Endodermal cell (in vitro differentiated cells): Measurements from ENCODE around the gene PKD2L1. TPM values are rescaled to one million over a fixed set of nuclear protein-coding genes. Genes with fewer than 3 reads are reported as not detected.

Experiments
- DNase-seq: peaks from one replicate; pipeline ENCODE4 v3.0.0-alpha.2; 2017
- H3K27ac ChIP-seq: 2 replicates; pipeline ENCODE4 v1.5.1; 2013; ENCODE audit warnings: mild to moderate bottlenecking, low read depth, low read length, moderate library complexity
- H3K27me3 ChIP-seq: 2 replicates; pipeline ENCODE4 v1.6.1; 2013; ENCODE audit warnings: mild to moderate bottlenecking, low read length, moderate library complexity; ENCODE audit not compliant: insufficient read depth, control insufficient read depth, poor library complexity, severe bottlenecking
- H3K36me3 ChIP-seq: 2 replicates; pipeline ENCODE4 v1.7.0; 2013; ENCODE audit warnings: mild to moderate bottlenecking, low read length, moderate library complexity; ENCODE audit not compliant: control insufficient read depth, insufficient read depth
- H3K4me1 ChIP-seq: one replicate; pipeline ENCODE4 v1.7.0; 2013; ENCODE audit warnings: low read length; ENCODE audit not compliant: control insufficient read depth, insufficient read depth
- H3K4me3 ChIP-seq: 2 replicates; pipeline ENCODE4 v1.5.1; 2013; ENCODE audit warnings: mild to moderate bottlenecking, low read length, moderate library complexity
- H3K9ac ChIP-seq: 2 replicates; pipeline ENCODE4 v1.6.1; 2013; ENCODE audit warnings: mild to moderate bottlenecking, low read length, moderate library complexity; ENCODE audit not compliant: poor library complexity, severe bottlenecking; ENCODE audit errors: extremely low read depth
- H3K9me3 ChIP-seq: 2 replicates; pipeline ENCODE4 v1.6.1; 2013; ENCODE audit warnings: mild to moderate bottlenecking, low read length, moderate library complexity; ENCODE audit not compliant: control insufficient read depth
- H3K27ac Mint-ChIP-seq: 2 replicates; pipeline ENCODE4 v1.8.0; 2020; ENCODE audit warnings: mixed read lengths
- H3K27me3 Mint-ChIP-seq: 2 replicates; pipeline ENCODE4 v1.8.0; 2021; ENCODE audit warnings: mild to moderate bottlenecking, mixed read lengths; ENCODE audit not compliant: insufficient read depth
- H3K36me3 Mint-ChIP-seq: 2 replicates; pipeline ENCODE4 v1.8.0; 2020; ENCODE audit warnings: low read depth, mixed read lengths
- H3K4me1 Mint-ChIP-seq: 2 replicates; pipeline ENCODE4 v1.8.0; 2020; ENCODE audit warnings: mixed read lengths
- H3K4me3 Mint-ChIP-seq: 2 replicates; pipeline ENCODE4 v1.8.0; 2020; ENCODE audit warnings: mild to moderate bottlenecking, moderate library complexity, mixed read lengths
- H3K9me3 Mint-ChIP-seq: 2 replicates; pipeline ENCODE4 v1.8.0; 2020; ENCODE audit warnings: mild to moderate bottlenecking, mixed read lengths
- CTCF ChIP-seq: fragments of 200-600 bp; sonication (generic); conservative IDR thresholded peaks from 2 replicates; pipeline ENCODE4 v1.5.0; 2021; ENCODE audit warnings: antibody characterized with exemption, mild to moderate bottlenecking
- WGBS, 2 experiments: methylation state at CpG; one replicate each; pipeline versions ENCODE4 v1.1.5 to v1.1.7; 2013; ENCODE audit warnings: missing lambda C conversion rate in 2 of 2, mixed read lengths in 1 of 2; ENCODE audit not compliant: insufficient coverage in 1 of 2, insufficient read length in 1 of 2; 5-methylcytosine and 5-hydroxymethylcytosine counted together
- total RNA-seq, 2 donors: library from RNA; stranded (reverse); fragmentation: NEBNext Ultra II Directional in 1 of 2; extraction: Animal tissue kit (Norgen Biotek cat#: 25700) in 1 of 2; gene quantifications; 2 replicates in 1 of 2; 3 replicates in 1 of 2; pipeline ENCODE4 v1.2.1, GENCODE V29; 2021

PKD2L1 gene
- total RNA-seq, 2 donors from 2014 or later = not detected

GRCh38 chr10:100334762-100335161 is 4.7 kb upstream of the PKD2L1 start:
- no peak overlapping the region for H3K9ac ChIP-seq
- no peak overlapping the region for H3K27ac ChIP-seq
- peaks cover 40% of the 10 kb centered on the region for H3K27me3 ChIP-seq
- no peak for TF ChIP-seq CTCF
- H3K4me3 ChIP-seq = no peak overlapping the region
- H3K9me3 Mint-ChIP-seq = no peaks in the 10 kb centered on the region
- DNase-seq = no peak
- no peaks in the 10 kb centered on the region for H3K9me3 ChIP-seq
- no peaks in the 10 kb centered on the region for H3K4me1 ChIP-seq
- peaks cover 31% of the 10 kb centered on the region for H3K27me3 Mint-ChIP-seq
- no peaks in the 10 kb centered on the region for H3K36me3 Mint-ChIP-seq
- no peaks in the 10 kb centered on the region for H3K4me1 Mint-ChIP-seq
- H3K36me3 ChIP-seq = no peaks in the 10 kb centered on the region
- H3K27ac Mint-ChIP-seq = no peak overlapping the region
- WGBS, 2 experiments = 92 to 93% methylated on average over 6 to 9 of the region's 9 CpGs
- no peak overlapping the region for H3K4me3 Mint-ChIP-seq

DNA sequence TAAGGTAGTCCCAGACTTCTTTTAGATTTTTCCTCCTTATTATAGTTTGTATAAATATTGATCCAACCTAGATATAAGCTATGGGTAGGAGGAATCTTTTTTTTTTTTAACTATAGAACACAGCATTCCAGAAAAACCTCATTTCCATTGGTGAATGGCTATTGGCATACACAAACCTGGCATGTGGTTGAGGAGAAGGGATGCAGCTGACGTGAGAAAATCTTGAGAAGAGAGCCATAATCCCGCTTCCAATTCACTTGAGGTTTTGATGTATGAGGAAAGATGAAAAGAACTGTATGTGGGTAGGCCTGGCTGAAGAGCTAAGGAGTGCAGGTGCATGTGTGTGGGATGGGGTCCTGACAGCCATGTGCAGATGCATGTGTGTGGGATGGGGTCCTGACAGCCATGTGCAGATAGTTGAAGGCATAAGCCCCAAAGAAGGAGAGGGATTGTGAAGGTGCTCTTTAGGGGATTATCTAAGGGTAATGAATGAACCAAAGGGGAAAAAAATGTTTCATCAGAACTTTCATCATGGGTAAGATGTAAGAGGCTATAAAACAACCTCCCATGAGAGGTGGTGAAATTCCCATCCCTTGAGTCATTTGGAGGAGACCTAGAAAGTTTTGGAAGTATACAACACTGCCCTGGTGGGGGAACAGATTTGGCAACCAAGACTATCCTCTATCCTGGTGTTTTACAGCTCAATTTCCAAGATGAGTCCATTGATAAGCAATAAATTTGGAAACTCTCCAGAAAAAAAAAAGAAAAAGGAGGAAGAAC is 3.8 kb upstream of the PKD2L1 start:
- Mint-ChIP-seq H3K27me3 (peaks cover 39% of the 10 kb centered on the region), H3K4me3 (no peak overlapping the region), H3K27ac (no peak overlapping the region), H3K4me1 (no peaks in the 10 kb centered on the region), H3K9me3 (no peaks in the 10 kb centered on the region), H3K36me3 (no peaks in the 10 kb centered on the region)
- no peak overlapping the region for H3K4me3 ChIP-seq
- no peaks in the 10 kb centered on the region for H3K4me1 ChIP-seq
- H3K36me3 ChIP-seq = no peaks in the 10 kb centered on the region
- no peak for DNase-seq
- no peak overlapping the region for H3K9ac ChIP-seq
- no peak overlapping the region for H3K27ac ChIP-seq
- peaks cover 49% of the 10 kb centered on the region for H3K27me3 ChIP-seq
- TF ChIP-seq CTCF = no peak
- 87 to 92% methylated on average over 2 of the region's 2 CpGs for WGBS, 2 experiments
- H3K9me3 ChIP-seq = no peaks in the 10 kb centered on the region

GRCh38 chr10:100333106-100333505 is 3.1 kb upstream of the PKD2L1 start:
- no peaks in the 10 kb centered on the region for H3K9me3 Mint-ChIP-seq
- H3K4me3 Mint-ChIP-seq = no peak overlapping the region
- H3K9ac ChIP-seq = no peak overlapping the region
- peaks cover 56% of the 10 kb centered on the region for H3K27me3 ChIP-seq
- TF ChIP-seq CTCF = no peak
- H3K36me3 Mint-ChIP-seq = no peaks in the 10 kb centered on the region
- no peak overlapping the region for H3K27ac Mint-ChIP-seq
- no peak for DNase-seq
- no peaks in the 10 kb centered on the region for H3K4me1 Mint-ChIP-seq
- no peaks in the 10 kb centered on the region for H3K9me3 ChIP-seq
- H3K4me3 ChIP-seq = no peak overlapping the region
- H3K4me1 ChIP-seq = no peaks in the 10 kb centered on the region
- peaks cover 45% of the 10 kb centered on the region for H3K27me3 Mint-ChIP-seq
- no peak overlapping the region for H3K27ac ChIP-seq
- 60 to 67% methylated on average over 4 of the region's 4 CpGs for WGBS, 2 experiments
- no peaks in the 10 kb centered on the region for H3K36me3 ChIP-seq
